ENCODE data around the gene BDP1. TPM values are rescaled to one million over a fixed set of nuclear protein-coding genes. Genes with fewer than 3 reads are reported as not detected.
"Not testable (repeated sequence)": the region's sequence is repeated elsewhere in the genome, so short reads cannot be mapped to it uniquely, and the experiment has no call there.

The BDP1 gene
- polyA plus RNA-seq, 2 of the 4 experiments (the other 2 are of a cell fraction) = 8.6 to 27.2 TPM

- TF ChIP-seq ATOH8 (CRISPR knock-in tag; IDR thresholded peaks at IDR 0.05; ENCODE audit: low read depth) = no peak
- TF ChIP-seq FOXS1 (CRISPR knock-in tag; IDR thresholded peaks at IDR 0.05) = no peak
- no peak for TF ChIP-seq ZNF302 (CRISPR knock-in tag; IDR thresholded peaks at IDR 0.05)
- no peak for TF ChIP-seq ZFP36 (IDR thresholded peaks at IDR 0.05; ENCODE audit: borderline replicate concordance, partially characterized antibody)
- no peak for TF ChIP-seq RNF2 (IDR thresholded peaks at IDR 0.05; ENCODE audit: borderline replicate concordance, low read depth)
- no peak for TF ChIP-seq HOXB13 (CRISPR knock-in tag; IDR thresholded peaks at IDR 0.05; ENCODE audit: low read depth)
- peak; percentile 50 for TF ChIP-seq MAFK (IDR thresholded peaks at IDR 0.05; ENCODE audit: partially characterized antibody)
- TF ChIP-seq KDM1A (IDR thresholded peaks at IDR 0.05; ENCODE audit: low read depth) = no peak
These were observed 27.9 kb downstream of the BDP1 start (continued) for GRCh38 chr5:71483355-71483754.

GRCh38 chr5:71492817-71493615 lies 37.6 kb downstream of the BDP1 start:
- FAIRE-seq (no peak), DNase-seq (ENCODE audit: low read depth in 1 of 2, low spot score in 1 of 2) (no peak), ATAC-seq (no peak)
- ChIA-PET POLR2A (interaction anchor here (1.1 kb wide), 1 partner anchor 10 kb away, joined by 3 read pairs; no protein-coding TSS in a partner anchor), CTCF (interaction anchor here (1.1 to 3.2 kb wide), 2 partner anchors 9 to 17 kb away, joined by 3 to 14 read pairs; no protein-coding TSS in a partner anchor)
- H3K4me2 ChIP-seq = no peak overlapping the region
- WGBS (ENCODE audit: missing lambda C conversion rate) = 91% methylated on average over 5 of the region's 5 CpGs
- TF ChIP-seq CBX8 (IDR thresholded peaks at IDR 0.05) (no peak), RNF2 (IDR thresholded peaks at IDR 0.05; ENCODE audit: borderline replicate concordance, low read depth) (no peak), NFE2L2 (conservative IDR thresholded peaks at IDR 0.05; ENCODE audit: low read length) (peak; percentile 55; the same call in 1 of the 2 replicates)
- no peaks in the 10 kb centered on the region for H3K9me3 ChIP-seq
- H3K27ac ChIP-seq = no peak overlapping the region
- H3K4me3 ChIP-seq = no peak overlapping the region
- H3K4me1 ChIP-seq = no peaks in the 10 kb centered on the region

- H3K4me3 ChIP-seq; POLR2A ChIA-PET; FAIRE-seq; H3K9me3 ChIP-seq; H3K4me1 ChIP-seq; DNase-seq (ENCODE audit: low read depth in 1 of 2, low spot score in 1 of 2); H3K27ac ChIP-seq; H3K4me2 ChIP-seq; ATAC-seq: not testable (repeated sequence)
- CTCF ChIA-PET = interaction anchor here (1.8 to 3.2 kb wide), 2 partner anchors 19 to 264 kb away, joined by 5 to 14 read pairs; no protein-coding TSS in a partner anchor
- 87% methylated on average over 4 of the region's 4 CpGs for WGBS (ENCODE audit: missing lambda C conversion rate)
These were observed 38.8 kb downstream of the BDP1 start for GRCh38 chr5:71494202-71494601.

GRCh38 chr5:71498756-71499155 lies 43.3 kb downstream of the BDP1 start:
- CTCF ChIA-PET = interaction anchor here (0.5 to 1.5 kb wide), 4 partner anchors 9 to 23 kb away, joined by 3 to 5 read pairs (median 4); no protein-coding TSS in a partner anchor
- H3K27ac ChIP-seq; H3K4me2 ChIP-seq; H3K4me1 ChIP-seq; ATAC-seq; POLR2A ChIA-PET; H3K9me3 ChIP-seq; FAIRE-seq; DNase-seq (ENCODE audit: low read depth in 1 of 2, low spot score in 1 of 2); H3K4me3 ChIP-seq: not testable (repeated sequence)
- 95% methylated on average over 9 of the region's 9 CpGs for WGBS (ENCODE audit: missing lambda C conversion rate)

GRCh38 chr5:71503536-71503935 lies 48.1 kb downstream of the BDP1 start:
- no peaks in the 10 kb centered on the region for H3K9me3 ChIP-seq
- H3K4me1 ChIP-seq = no peaks in the 10 kb centered on the region
- no peak overlapping the region for H3K4me2 ChIP-seq
- 100% methylated on average over 2 of the region's 2 CpGs for WGBS (ENCODE audit: missing lambda C conversion rate)
- TF ChIP-seq HMGXB4 (CRISPR knock-in tag; IDR thresholded peaks at IDR 0.05; ENCODE audit: borderline replicate concordance) (no peak), CBX8 (IDR thresholded peaks at IDR 0.05) (no peak)
- no peak overlapping the region for H3K27ac ChIP-seq
- DNase-seq (ENCODE audit: low read depth in 1 of 2, low spot score in 1 of 2) (no peak), ATAC-seq (no peak), FAIRE-seq (no peak)
- ChIA-PET POLR2A (no interaction called here), CTCF (interaction anchor here (0.7 to 1.1 kb wide), 2 partner anchors 10 to 27 kb away, joined by 3 to 4 read pairs; no protein-coding TSS in a partner anchor)
- H3K4me3 ChIP-seq = no peak overlapping the region

All from A549 (cell line).